ENCODE results near the gene ATP11C.

DNA sequence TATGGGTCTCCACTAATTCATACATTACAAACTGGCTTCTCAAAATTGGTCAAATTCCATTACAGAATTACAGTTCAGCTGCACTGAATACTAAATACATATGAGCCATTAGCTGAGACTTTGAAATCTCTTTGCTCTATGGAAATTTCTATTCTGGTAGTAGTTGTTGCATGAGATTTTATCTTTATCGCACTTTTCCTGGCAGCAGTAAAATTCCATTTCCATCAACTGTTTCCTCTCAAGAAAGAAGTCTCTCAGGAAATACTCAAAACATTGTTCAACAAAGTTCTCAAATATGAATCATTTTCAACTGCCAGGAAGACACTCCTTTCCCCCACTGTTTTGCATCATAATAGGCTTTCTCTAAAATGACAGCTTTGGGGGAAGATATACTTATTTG lies 51.3 kb downstream of the ATP11C start:
- TF ChIP-seq, protein P1, sequence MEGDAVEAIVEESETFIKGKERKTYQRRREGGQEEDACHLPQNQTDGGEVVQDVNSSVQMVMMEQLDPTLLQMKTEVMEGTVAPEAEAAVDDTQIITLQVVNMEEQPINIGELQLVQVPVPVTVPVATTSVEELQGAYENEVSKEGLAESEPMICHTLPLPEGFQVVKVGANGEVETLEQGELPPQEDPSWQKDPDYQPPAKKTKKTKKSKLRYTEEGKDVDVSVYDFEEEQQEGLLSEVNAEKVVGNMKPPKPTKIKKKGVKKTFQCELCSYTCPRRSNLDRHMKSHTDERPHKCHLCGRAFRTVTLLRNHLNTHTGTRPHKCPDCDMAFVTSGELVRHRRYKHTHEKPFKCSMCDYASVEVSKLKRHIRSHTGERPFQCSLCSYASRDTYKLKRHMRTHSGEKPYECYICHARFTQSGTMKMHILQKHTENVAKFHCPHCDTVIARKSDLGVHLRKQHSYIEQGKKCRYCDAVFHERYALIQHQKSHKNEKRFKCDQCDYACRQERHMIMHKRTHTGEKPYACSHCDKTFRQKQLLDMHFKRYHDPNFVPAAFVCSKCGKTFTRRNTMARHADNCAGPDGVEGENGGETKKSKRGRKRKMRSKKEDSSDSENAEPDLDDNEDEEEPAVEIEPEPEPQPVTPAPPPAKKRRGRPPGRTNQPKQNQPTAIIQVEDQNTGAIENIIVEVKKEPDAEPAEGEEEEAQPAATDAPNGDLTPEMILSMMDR (IDR thresholded peaks at IDR 0.05), result no peak
- no peak for TF ChIP-seq POLR2A (IDR thresholded peaks at IDR 0.05)

Measured in thyroid gland (tissue), 4 donors.